Stimulated activated CD8-positive, alpha-beta memory T cell treated with anti-CD3 and anti-CD28 coated beads, Interleukin-12 subunit alpha, Interleukin-12 subunit beta, amount 100 ng/mL, for 24 hours (primary cell): Measurements from ENCODE around the gene INF2.

ENCODE experiments used
- DNase-seq: peaks from one replicate; pipeline ENCODE4 v3.0.0-alpha.2; 2020; ENCODE audit errors: extremely low read depth

The INF2 gene

GRCh38 chr14:104689881-104690711, 678 bp downstream of the INF2 start:
- DNase-seq = no peak

- DNase-seq = no peak
Observed at GRCh38 chr14:104690861-104691455, 1.5 kb downstream of the INF2 start.

- DNase-seq = no peak
Observed at GRCh38 chr14:104691546-104692260, 2.3 kb downstream of the INF2 start.

GRCh38 chr14:104692261-104692938, 3.0 kb downstream of the INF2 start:
- DNase-seq = no peak

- no peak for DNase-seq
Observed at GRCh38 chr14:104692939-104693315, 3.5 kb downstream of the INF2 start.

GRCh38 chr14:104693482-104694431, 4.3 kb downstream of the INF2 start:
- DNase-seq = no peak

GRCh38 chr14:104694475-104694950, 5.1 kb downstream of the INF2 start:
- no peak for DNase-seq

- DNase-seq = no peak
Observed at GRCh38 chr14:104694991-104695659, 5.7 kb downstream of the INF2 start.

- no peak for DNase-seq
Observed at GRCh38 chr14:104695660-104696000, 6.2 kb downstream of the INF2 start.

GRCh38 chr14:104696671-104697316, 7.4 kb downstream of the INF2 start:
- no peak for DNase-seq

GRCh38 chr14:104697317-104697703, 7.9 kb downstream of the INF2 start:
- no peak for DNase-seq

GRCh38 chr14:104697892-104698583, 8.6 kb downstream of the INF2 start:
- DNase-seq = no peak

- DNase-seq = no peak
Observed at GRCh38 chr14:104698688-104699425, 9.4 kb downstream of the INF2 start.

- DNase-seq = no peak
Observed at GRCh38 chr14:104699426-104699748, 10.0 kb downstream of the INF2 start.

GRCh38 chr14:104700225-104700651, 10.8 kb downstream of the INF2 start:
- DNase-seq = no peak

- no peak for DNase-seq
Observed at GRCh38 chr14:104700747-104701217, 11.4 kb downstream of the INF2 start.

GRCh38 chr14:104701383-104702076, 12.1 kb downstream of the INF2 start:
- no peak for DNase-seq

- DNase-seq = no peak
Observed at GRCh38 chr14:104702106-104702505, 12.7 kb downstream of the INF2 start.
